Limb (tissue), 2 donors: ENCODE data around the gene FITM2.

Source experiments
- DNase-seq, 2 donors: peaks; one replicate each; pipeline ENCODE4 v3.0.0-alpha.2; 2016; ENCODE audit errors: extremely low spot score in 2 of 2

The FITM2 gene

GRCh38 chr20:44282192-44282591, 28.8 kb downstream of the FITM2 start:
- DNase-seq = no peak

GRCh38 chr20:44280387-44280786, 30.6 kb downstream of the FITM2 start:
- no peak for DNase-seq

DNA sequence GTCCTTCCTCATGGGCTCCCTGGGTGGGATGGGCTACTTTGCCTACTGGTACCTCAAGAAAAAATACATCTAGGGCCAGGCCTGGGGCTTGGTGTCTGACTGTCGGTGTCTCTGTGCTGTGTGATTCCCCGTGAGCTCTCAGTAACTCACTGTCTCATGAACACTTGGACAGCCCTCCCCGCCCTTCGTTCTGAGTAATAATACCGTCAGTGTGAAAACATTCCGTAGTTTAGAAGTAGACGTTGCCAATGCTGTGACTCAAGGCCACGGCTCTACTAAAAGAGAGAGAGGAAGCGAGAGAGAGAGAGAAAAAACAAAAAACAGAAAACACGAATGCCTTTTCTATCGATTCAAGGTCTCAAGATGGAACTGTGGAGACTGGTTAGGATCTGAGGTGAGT, 31.8 kb downstream of the FITM2 start:
- no peak for DNase-seq

GRCh38 chr20:44274303-44275017, 36.5 kb downstream of the FITM2 start:
- DNase-seq = no peak

DNA sequence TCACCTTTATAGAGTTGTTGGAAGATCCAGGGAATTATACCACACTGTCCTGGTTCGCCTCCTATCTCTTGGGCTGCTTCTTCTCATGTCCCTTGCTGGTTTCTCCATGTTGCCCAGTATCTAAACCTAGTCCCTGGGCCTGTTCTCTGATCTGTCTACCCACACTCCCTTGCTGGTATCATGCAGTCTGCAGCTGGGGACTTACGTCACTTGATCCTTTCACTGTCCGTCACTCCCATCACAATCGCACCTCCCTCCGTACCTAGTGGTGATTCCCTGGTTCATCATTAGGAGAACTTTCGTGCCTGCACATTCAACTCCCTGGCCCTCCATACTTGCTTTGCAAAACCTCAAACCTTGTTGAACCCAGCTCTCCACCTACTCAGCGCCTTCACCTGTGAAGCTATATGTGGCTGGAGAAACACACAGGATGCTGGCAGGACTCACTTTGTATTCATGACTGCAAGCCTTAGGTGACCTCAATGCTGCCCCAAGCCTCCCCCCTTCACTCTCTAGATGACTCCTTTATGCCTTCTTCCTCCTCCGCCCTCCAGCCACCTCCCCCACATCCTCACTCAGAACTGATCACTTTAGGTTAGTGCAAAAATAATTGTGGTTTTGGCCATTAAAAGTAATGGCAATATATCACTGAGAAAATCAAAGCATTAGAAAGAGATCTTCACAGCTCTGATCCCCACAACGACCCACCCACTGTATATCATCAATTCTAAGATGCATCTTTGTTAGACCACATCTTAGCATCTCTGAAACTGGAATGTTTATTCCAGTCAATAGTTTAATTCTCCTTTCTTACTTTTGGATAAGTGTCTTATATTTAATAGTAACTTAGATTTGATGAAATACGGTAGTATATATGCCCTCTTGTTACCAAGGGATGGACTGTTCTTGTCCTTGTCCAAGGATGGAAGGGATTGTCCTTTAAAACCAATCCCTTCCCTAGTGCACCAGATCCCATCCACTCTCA, 37.5 kb downstream of the FITM2 start:
- DNase-seq = no peak

DNA sequence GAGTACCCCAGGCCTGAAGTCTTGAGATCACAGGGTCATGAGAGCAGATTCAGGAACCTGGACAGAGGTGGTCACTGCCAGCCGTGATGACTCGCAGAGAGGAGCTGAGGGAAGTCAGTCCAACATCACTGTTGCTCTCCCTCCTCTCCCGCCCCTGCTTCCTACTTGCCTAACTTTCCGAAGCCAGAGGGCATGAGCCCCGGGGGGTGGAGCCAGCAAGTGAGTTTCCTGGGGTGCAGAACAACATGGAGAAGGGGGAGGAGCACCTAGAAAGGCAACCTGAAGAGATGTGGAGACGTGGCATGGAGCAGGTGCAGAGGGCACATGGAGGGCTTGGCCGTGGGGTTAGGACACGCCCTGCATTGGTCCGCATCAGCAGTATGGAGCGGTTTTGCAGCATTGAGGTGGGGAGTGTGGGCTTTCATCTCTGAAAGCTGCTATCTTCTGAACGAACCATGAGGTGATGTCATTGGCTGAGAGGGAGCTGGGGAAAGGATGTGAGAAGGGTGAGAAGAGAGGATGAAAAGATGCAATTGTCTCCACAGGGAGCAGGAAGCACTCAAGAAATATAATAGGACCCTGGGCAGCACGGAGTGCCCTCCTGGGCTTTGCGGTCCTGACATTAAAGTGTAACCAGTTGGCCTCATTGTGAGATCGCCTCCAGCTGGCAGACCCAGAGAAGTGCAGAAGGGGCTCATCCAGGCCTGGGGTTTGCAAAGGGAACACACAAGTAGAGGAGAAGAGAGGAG, 38.9 kb downstream of the FITM2 start:
- no peak for DNase-seq

DNA sequence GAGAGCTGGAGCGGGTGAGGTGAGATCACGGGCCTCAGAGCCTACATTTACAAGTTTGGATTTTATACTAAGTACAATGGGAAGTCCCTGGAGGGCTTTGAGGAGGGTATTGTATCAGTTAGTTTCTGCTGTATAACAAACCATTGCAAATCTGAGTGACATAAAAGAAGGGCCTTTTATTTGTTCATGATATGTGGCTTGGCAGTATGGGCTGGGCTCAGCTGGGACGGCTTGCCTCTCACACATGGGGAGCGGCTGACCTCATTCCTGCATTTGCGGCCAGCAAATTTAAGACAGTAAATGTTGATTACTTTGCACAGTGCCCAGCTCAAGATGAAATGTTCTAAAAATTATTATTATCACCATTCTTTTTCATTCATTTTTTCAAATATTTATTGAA, 42.2 kb downstream of the FITM2 start:
- no peak for DNase-seq

GRCh38 chr20:44264287-44264686, 46.7 kb downstream of the FITM2 start:
- DNase-seq = no peak

DNA sequence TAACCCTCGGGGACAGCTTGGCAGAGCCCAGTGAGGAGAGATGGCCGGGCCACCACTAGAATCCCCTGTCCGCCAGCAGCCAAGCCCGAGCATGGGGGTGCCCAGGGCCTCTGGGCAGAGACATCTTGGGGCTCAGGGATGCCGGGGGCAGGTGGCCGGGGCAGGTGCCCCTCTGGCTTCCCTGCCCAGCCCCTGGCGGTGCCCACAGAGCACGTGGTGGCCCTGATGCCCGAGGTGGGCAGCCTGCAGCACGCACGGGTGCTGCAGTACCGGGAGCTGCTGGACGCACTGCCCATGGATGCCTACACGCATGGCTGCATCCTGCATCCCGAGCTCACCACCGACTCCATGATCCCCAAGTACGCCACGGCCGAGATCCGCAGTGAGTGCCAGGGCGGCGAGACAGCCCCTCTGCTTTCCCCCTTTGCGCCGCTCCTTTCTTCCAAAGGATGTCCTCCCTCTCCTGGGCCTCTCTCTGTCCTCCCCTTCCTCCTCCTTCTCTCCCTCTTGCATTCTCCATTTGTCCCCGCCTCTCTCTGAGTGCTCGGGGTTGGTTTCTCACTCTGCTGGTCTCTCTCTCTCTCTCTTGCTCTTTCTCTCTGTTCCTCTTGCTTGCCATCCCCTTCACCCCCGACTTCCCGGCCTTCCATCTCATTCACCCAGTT, 52.6 kb downstream of the FITM2 start:
- DNase-seq = no peak

- no peak for DNase-seq
These were observed 54.0 kb downstream of the FITM2 start for GRCh38 chr20:44256961-44257360.

DNA sequence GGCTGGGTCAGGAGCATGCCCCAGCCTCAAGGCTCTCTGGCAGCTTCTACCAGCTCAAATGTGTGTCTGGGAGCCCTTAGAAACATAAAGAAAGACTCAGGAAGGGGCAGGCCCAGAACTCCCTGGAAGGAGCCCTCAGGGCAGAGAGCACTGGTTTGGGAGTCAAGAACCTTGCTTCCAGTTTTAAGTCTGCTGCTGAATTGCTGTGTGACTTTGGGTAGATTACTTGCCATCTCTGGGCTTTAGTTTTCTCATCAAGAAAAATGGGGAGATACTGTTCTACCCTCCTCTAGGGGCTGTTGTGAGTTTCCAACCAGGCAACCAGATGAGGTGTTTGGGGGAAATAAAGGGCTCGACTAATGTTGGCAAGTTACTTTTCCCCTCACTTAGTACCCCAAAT, 55.1 kb downstream of the FITM2 start:
- DNase-seq = no peak

- no peak for DNase-seq
These were observed 56.9 kb downstream of the FITM2 start for GRCh38 chr20:44254073-44254472.

- no peak for DNase-seq
These were observed 57.5 kb downstream of the FITM2 start for GRCh38 chr20:44253528-44253927.
